Measurements from ENCODE around the gene CTIF. TPM values are rescaled to one million over a fixed set of nuclear protein-coding genes. Genes with fewer than 3 reads are reported as not detected.

CTIF gene
- total and polyA plus RNA-seq, 4 donors: 12.2 to 45.7 (median 32.6) TPM

DNA sequence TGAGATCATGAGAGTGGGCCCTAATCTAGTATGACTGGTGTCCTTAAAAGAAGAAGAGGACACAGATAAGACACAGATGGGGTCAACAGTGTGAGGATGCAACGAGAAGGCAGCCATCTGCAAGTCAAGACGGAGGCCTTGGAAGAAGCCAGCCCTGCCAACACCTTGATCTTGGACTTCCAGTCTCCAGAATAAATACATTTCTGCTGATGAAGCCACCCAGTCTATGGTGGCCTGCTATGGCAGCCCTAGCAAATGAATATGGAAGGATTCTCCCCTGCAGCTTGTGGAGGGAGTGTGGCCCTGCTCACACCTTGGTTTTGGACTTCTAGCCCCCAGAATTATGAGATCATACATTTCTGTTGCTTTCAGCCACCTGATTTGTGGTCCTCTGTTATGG lies 12.3 kb downstream of the CTIF start:
- H3K9ac ChIP-seq (ENCODE audit: insufficient read depth in 1 of 2, low read length in 2 of 2): no peak overlapping the region
- ATAC-seq (ENCODE audit: insufficient read depth, low FRiP score) (no peak), DNase-seq (no peak)
- TF ChIP-seq, protein P1, sequence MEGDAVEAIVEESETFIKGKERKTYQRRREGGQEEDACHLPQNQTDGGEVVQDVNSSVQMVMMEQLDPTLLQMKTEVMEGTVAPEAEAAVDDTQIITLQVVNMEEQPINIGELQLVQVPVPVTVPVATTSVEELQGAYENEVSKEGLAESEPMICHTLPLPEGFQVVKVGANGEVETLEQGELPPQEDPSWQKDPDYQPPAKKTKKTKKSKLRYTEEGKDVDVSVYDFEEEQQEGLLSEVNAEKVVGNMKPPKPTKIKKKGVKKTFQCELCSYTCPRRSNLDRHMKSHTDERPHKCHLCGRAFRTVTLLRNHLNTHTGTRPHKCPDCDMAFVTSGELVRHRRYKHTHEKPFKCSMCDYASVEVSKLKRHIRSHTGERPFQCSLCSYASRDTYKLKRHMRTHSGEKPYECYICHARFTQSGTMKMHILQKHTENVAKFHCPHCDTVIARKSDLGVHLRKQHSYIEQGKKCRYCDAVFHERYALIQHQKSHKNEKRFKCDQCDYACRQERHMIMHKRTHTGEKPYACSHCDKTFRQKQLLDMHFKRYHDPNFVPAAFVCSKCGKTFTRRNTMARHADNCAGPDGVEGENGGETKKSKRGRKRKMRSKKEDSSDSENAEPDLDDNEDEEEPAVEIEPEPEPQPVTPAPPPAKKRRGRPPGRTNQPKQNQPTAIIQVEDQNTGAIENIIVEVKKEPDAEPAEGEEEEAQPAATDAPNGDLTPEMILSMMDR (IDR thresholded peaks at IDR 0.05; ENCODE audit: control extremely low read depth, extremely low read depth): no peak
- H3K27me3 ChIP-seq (ENCODE audit: control insufficient read depth in 3 of 3, insufficient read depth in 3 of 3, low read length in 2 of 3): no peaks in the 10 kb centered on the region
- peaks cover 10 to 24% (median 14%) of the 10 kb centered on the region in 5 donors for H3K4me1 ChIP-seq (ENCODE audit: control insufficient read depth in 5 of 5, insufficient read depth in 5 of 5, low read length in 5 of 5)
- H3K27ac ChIP-seq (ENCODE audit: low read depth in 1 of 2, low read length in 1 of 2): no peak overlapping the region
- H3K4me3 ChIP-seq: no peak overlapping the region
- 87 to 94% methylated on average over 2 of the region's 2 CpGs for WGBS, 2 donors
- no peaks in the 10 kb centered on the region for H3K9me3 ChIP-seq (ENCODE audit: control insufficient read depth in 4 of 4, insufficient read depth in 3 of 4, low read length in 3 of 4)
- no peaks in the 10 kb centered on the region for H3K36me3 ChIP-seq (ENCODE audit: control insufficient read depth in 4 of 4, insufficient read depth in 4 of 4, low read length in 4 of 4)

DNA sequence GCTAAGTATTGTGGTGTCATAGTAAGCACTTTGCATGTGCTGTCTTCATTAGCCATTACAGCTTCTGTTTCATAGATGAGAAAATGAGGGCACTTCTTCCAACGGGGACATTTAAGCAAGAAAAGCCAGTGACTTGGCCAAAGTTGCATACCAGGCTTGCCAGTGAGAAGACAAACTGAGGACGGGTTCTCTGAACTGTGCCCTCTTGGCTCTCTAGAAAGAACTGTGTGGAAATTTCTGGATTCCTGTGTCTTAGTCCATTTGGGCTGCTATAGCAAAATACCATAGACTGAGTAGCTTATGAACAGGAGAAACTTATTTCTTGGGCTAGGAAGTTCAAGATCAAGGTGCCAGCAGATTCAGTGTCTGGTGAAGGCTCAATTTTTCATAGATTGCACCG lies 13.3 kb downstream of the CTIF start:
- peaks cover 4 to 13% (median 7%) of the 10 kb centered on the region in 5 donors for H3K4me1 ChIP-seq (ENCODE audit: control insufficient read depth in 5 of 5, insufficient read depth in 5 of 5, low read length in 5 of 5)
- no peak overlapping the region for H3K27ac ChIP-seq (ENCODE audit: low read depth in 1 of 2, low read length in 1 of 2)
- no peak overlapping the region for H3K4me3 ChIP-seq
- DNase-seq (no peak), ATAC-seq (ENCODE audit: insufficient read depth, low FRiP score) (no peak)
- H3K9ac ChIP-seq (ENCODE audit: insufficient read depth in 1 of 2, low read length in 2 of 2): no peak overlapping the region
- 92 to 93% methylated on average over 3 of the region's 3 CpGs for WGBS, 2 donors
- TF ChIP-seq, protein P1 (IDR thresholded peaks at IDR 0.05; ENCODE audit: control extremely low read depth, extremely low read depth): no peak
- H3K36me3 ChIP-seq (ENCODE audit: control insufficient read depth in 4 of 4, insufficient read depth in 4 of 4, low read length in 4 of 4): no peaks in the 10 kb centered on the region
- H3K9me3 ChIP-seq (ENCODE audit: control insufficient read depth in 4 of 4, insufficient read depth in 3 of 4, low read length in 3 of 4): no peaks in the 10 kb centered on the region
- no peaks in the 10 kb centered on the region for H3K27me3 ChIP-seq (ENCODE audit: control insufficient read depth in 3 of 3, insufficient read depth in 3 of 3, low read length in 2 of 3)

DNA sequence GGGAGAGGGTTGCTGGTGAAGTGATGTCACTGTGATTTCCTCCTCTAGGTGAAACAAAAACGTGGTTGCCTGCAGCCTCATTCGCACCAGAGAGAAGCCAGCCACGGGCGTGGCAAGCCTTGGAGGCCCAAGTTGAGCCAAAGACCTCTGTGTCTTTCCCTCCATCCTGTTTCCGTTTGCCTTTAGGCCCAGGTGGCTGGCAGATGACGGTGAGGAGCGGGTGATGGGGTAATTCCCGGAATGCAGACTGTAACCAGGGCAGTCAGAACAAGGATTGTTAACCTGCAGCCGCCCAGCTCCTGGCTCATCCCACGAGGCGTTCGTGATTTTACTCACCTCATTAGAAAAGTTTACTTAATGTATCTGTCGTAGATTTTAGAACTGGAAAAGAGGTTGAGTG lies 14.4 kb downstream of the CTIF start:
- no peak for DNase-seq
- TF ChIP-seq, protein P1 (IDR thresholded peaks at IDR 0.05; ENCODE audit: control extremely low read depth, extremely low read depth): no peak
- H3K9me3 ChIP-seq (ENCODE audit: control insufficient read depth in 4 of 4, insufficient read depth in 3 of 4, low read length in 3 of 4): no peaks in the 10 kb centered on the region
- H3K27me3 ChIP-seq (ENCODE audit: control insufficient read depth in 3 of 3, insufficient read depth in 3 of 3, low read length in 2 of 3): no peaks in the 10 kb centered on the region
- no peak overlapping the region for H3K27ac ChIP-seq (ENCODE audit: low read depth in 1 of 2, low read length in 1 of 2)
- H3K4me1 ChIP-seq (ENCODE audit: control insufficient read depth in 5 of 5, insufficient read depth in 5 of 5, low read length in 5 of 5): peaks cover 0 to 7% (median 2%) of the 10 kb centered on the region in 5 donors
- H3K4me3 ChIP-seq: no peak overlapping the region
- H3K36me3 ChIP-seq (ENCODE audit: control insufficient read depth in 4 of 4, insufficient read depth in 4 of 4, low read length in 4 of 4): no peaks in the 10 kb centered on the region
- 87 to 90% methylated on average over 13 of the region's 13 CpGs for WGBS, 2 donors
- H3K9ac ChIP-seq (ENCODE audit: insufficient read depth in 1 of 2, low read length in 2 of 2): no peak overlapping the region
- ATAC-seq (ENCODE audit: insufficient read depth, low FRiP score): no peak
